HepG2 (cell line): ENCODE data around the gene LTB4R. TPM values are rescaled to one million over a fixed set of nuclear protein-coding genes. Genes with fewer than 3 reads are reported as not detected.

Experiments used
- CCAR2 ChIP-seq: fragments of 200-400 bp; formaldehyde crosslinking; optimal IDR thresholded peaks from 2 replicates; pipeline ENCODE3; 2018; ENCODE audit warnings: low read depth, mild to moderate bottlenecking, low read length, moderate library complexity
- NCOA2 ChIP-seq: sonication (generic); formaldehyde crosslinking; IDR thresholded peaks from 2 replicates; pipeline ENCODE4 v1.8.0; 2022; ENCODE audit warnings: inconsistent platforms
- NFKBIZ ChIP-seq: IDR thresholded peaks from 2 replicates; pipeline ENCODE4 v1.6.1; 2018; ENCODE audit warnings: missing genetic modification reagents, missing compliant biosample characterization
- RAD51 ChIP-seq: fragments of 450-650 bp; IDR thresholded peaks from 2 replicates; pipeline ENCODE4 v1.6.1; 2016; ENCODE audit warnings: borderline replicate concordance
- YEATS2 ChIP-seq: sonication (generic); formaldehyde crosslinking; IDR thresholded peaks from 2 replicates; pipeline ENCODE4 v1.4.0; 2020; ENCODE audit warnings: missing genetic modification reagents, borderline replicate concordance
- ZFP1 ChIP-seq: IDR thresholded peaks from 2 replicates; pipeline ENCODE4 v1.6.1; 2016
- ZNF235 ChIP-seq: sonication (generic); formaldehyde crosslinking; IDR thresholded peaks from 2 replicates; pipeline ENCODE4 v1.8.1; 2023; ENCODE audit warnings: mild to moderate bottlenecking, missing genetic modification reagents, borderline replicate concordance
- ZNF451 ChIP-seq: sonication (generic); formaldehyde crosslinking; IDR thresholded peaks from 2 replicates; pipeline ENCODE4 v1.5.0; 2020; ENCODE audit warnings: mild to moderate bottlenecking, missing genetic modification reagents
- ZNF562 ChIP-seq: sonication (generic); formaldehyde crosslinking; IDR thresholded peaks from 2 replicates; pipeline ENCODE4 v1.8.0; 2022; ENCODE audit warnings: missing genetic modification reagents, borderline replicate concordance
- ZSCAN12 ChIP-seq: sonication (generic); formaldehyde crosslinking; IDR thresholded peaks from 2 replicates; pipeline ENCODE4 v1.9.0; 2021; ENCODE audit warnings: mild to moderate bottlenecking, missing genetic modification reagents
- polyA plus RNA-seq, 8 experiments: library from polyadenylated mRNA; depleted of rRNA in 3 of 8; stranded (reverse) in 7 of 8; unstranded in 1 of 8; fragments of >200 nt; fragmentation: Illumina TruSeq in 4 of 8; extraction: Trizol in 4 of 8; gene quantifications; 2 replicates each; pipeline versions ENCODE4 v1.2.1 to v1.2.3, GENCODE V29; 2011 to 2016; ENCODE audit warnings: low read depth in 4 of 8, missing spikeins in 1 of 8, mixed read lengths in 1 of 8; ENCODE audit not compliant: insufficient read depth in 1 of 8
- total RNA-seq, 5 experiments: library from RNA; depleted of rRNA; stranded (reverse); fragments of >200 nt; fragmentation: Illumina TruSeq; extraction: Trizol; gene quantifications; 2 replicates each; pipeline ENCODE4 v1.2.3, GENCODE V29; 2016; ENCODE audit warnings: low read depth in 1 of 5
- TF ChIP-seq, protein P1 (sequence below): sonication (generic); formaldehyde crosslinking; IDR thresholded peaks from 2 replicates; pipeline ENCODE4 v1.9.0; 2021; ENCODE audit warnings: mild to moderate bottlenecking, missing genetic modification reagents
- TF ChIP-seq, protein P2 (sequence below): sonication (generic); formaldehyde crosslinking; IDR thresholded peaks from 2 replicates; pipeline ENCODE4 v1.5.1; 2020; ENCODE audit warnings: mild to moderate bottlenecking, missing genetic modification reagents
- TF ChIP-seq, protein P3 (sequence below): IDR thresholded peaks from 2 replicates; pipeline ENCODE4 v1.6.1; 2016; ENCODE audit warnings: control low read depth
- TF ChIP-seq, protein P4 (sequence below): sonication (generic); formaldehyde crosslinking; IDR thresholded peaks from 2 replicates; pipeline ENCODE4 v1.4.0; 2020; ENCODE audit warnings: missing genetic modification reagents, borderline replicate concordance
- TF ChIP-seq, protein P5 (sequence below): sonication (generic); formaldehyde crosslinking; IDR thresholded peaks from 2 replicates; pipeline ENCODE4 v1.5.0; 2020; ENCODE audit warnings: missing genetic modification reagents

LTB4R gene
- total and polyA plus RNA-seq, 2 of the 13 experiments (the other 11 are each of a cell fraction or from before 2014, with no cell fraction given), result 3.2 to 8.2 TPM

DNA sequence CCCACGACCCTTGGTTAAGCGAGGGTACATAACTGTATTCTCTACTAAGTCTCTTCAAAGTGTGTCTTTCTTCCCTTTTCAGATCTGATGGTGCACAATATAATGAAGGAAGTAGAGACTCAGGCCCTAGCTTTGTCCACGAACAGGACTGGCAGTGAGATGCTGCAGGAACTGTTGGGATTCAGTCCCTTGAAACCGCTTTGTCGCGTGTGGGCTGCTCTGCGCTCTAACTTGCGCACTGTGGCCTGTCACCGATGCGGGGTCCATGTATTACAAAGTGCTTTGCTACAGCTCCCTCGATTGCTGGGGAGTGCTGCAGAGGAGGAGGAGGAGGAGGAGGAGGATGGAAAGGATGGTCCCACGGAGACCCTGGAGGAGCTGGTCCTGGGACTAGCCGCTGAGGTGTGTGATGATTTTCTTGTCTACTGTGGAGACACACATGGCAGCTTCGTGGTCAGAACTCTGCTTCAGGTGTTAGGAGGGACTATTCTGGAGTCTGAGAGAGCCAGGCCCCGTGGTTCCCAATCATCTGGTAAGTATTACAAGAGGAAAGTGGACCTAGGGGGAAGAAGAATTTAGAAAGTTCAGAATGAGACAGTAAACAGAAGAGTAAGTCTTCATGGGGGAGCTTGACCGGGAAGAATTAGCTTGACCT, 10.8 kb upstream of the LTB4R start (continued):
- TF ChIP-seq, protein P1, sequence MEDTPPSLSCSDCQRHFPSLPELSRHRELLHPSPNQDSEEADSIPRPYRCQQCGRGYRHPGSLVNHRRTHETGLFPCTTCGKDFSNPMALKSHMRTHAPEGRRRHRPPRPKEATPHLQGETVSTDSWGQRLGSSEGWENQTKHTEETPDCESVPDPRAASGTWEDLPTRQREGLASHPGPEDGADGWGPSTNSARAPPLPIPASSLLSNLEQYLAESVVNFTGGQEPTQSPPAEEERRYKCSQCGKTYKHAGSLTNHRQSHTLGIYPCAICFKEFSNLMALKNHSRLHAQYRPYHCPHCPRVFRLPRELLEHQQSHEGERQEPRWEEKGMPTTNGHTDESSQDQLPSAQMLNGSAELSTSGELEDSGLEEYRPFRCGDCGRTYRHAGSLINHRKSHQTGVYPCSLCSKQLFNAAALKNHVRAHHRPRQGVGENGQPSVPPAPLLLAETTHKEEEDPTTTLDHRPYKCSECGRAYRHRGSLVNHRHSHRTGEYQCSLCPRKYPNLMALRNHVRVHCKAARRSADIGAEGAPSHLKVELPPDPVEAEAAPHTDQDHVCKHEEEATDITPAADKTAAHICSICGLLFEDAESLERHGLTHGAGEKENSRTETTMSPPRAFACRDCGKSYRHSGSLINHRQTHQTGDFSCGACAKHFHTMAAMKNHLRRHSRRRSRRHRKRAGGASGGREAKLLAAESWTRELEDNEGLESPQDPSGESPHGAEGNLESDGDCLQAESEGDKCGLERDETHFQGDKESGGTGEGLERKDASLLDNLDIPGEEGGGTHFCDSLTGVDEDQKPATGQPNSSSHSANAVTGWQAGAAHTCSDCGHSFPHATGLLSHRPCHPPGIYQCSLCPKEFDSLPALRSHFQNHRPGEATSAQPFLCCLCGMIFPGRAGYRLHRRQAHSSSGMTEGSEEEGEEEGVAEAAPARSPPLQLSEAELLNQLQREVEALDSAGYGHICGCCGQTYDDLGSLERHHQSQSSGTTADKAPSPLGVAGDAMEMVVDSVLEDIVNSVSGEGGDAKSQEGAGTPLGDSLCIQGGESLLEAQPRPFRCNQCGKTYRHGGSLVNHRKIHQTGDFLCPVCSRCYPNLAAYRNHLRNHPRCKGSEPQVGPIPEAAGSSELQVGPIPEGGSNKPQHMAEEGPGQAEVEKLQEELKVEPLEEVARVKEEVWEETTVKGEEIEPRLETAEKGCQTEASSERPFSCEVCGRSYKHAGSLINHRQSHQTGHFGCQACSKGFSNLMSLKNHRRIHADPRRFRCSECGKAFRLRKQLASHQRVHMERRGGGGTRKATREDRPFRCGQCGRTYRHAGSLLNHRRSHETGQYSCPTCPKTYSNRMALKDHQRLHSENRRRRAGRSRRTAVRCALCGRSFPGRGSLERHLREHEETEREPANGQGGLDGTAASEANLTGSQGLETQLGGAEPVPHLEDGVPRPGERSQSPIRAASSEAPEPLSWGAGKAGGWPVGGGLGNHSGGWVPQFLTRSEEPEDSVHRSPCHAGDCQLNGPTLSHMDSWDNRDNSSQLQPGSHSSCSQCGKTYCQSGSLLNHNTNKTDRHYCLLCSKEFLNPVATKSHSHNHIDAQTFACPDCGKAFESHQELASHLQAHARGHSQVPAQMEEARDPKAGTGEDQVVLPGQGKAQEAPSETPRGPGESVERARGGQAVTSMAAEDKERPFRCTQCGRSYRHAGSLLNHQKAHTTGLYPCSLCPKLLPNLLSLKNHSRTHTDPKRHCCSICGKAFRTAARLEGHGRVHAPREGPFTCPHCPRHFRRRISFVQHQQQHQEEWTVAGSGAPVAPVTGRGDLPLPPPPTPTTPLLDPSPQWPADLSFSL (CRISPR knock-in tag), result no peak
- TF ChIP-seq ZNF451 (no peak), CCAR2 (no peak), NFKBIZ (CRISPR knock-in tag) (no peak; the same call in 1 of the 2 replicates), NCOA2 (CRISPR knock-in tag) (no peak), RAD51 (no peak), ZNF235 (CRISPR knock-in tag) (no peak), ZNF562 (CRISPR knock-in tag) (no peak), ZSCAN12 (CRISPR knock-in tag) (no peak), ZFP1 (no peak), YEATS2 (CRISPR knock-in tag) (no peak)
- TF ChIP-seq, protein P2, sequence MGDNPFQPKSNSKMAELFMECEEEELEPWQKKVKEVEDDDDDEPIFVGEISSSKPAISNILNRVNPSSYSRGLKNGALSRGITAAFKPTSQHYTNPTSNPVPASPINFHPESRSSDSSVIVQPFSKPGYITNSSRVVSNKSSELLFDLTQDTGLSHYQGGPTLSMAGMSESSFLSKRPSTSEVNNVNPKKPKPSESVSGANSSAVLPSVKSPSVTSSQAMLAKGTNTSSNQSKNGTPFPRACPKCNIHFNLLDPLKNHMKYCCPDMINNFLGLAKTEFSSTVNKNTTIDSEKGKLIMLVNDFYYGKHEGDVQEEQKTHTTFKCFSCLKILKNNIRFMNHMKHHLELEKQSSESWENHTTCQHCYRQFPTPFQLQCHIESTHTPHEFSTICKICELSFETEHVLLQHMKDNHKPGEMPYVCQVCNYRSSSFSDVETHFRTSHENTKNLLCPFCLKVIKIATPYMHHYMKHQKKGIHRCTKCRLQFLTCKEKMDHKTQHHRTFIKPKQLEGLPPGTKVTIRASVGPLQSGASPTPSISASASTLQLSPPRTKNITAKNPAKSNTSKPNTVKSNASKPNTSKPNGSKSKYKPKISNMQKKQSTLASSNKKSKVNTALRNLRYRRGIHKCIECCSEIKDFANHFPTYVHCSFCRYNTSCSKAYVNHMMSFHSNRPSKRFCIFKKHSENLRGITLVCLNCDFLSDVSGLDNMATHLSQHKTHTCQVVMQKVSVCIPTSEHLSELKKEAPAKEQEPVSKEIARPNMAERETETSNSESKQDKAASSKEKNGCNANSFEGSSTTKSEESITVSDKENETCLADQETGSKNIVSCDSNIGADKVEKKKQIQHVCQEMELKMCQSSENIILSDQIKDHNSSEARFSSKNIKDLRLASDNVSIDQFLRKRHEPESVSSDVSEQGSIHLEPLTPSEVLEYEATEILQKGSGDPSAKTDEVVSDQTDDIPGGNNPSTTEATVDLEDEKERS (CRISPR knock-in tag), result no peak
- TF ChIP-seq, protein P3, sequence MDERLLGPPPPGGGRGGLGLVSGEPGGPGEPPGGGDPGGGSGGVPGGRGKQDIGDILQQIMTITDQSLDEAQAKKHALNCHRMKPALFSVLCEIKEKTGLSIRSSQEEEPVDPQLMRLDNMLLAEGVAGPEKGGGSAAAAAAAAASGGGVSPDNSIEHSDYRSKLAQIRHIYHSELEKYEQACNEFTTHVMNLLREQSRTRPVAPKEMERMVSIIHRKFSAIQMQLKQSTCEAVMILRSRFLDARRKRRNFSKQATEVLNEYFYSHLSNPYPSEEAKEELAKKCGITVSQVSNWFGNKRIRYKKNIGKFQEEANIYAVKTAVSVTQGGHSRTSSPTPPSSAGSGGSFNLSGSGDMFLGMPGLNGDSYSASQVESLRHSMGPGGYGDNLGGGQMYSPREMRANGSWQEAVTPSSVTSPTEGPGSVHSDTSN (CRISPR knock-in tag), result 0 out of 2 replicates have a peak, but pooled peaks have one; percentile 6
- TF ChIP-seq, protein P4, sequence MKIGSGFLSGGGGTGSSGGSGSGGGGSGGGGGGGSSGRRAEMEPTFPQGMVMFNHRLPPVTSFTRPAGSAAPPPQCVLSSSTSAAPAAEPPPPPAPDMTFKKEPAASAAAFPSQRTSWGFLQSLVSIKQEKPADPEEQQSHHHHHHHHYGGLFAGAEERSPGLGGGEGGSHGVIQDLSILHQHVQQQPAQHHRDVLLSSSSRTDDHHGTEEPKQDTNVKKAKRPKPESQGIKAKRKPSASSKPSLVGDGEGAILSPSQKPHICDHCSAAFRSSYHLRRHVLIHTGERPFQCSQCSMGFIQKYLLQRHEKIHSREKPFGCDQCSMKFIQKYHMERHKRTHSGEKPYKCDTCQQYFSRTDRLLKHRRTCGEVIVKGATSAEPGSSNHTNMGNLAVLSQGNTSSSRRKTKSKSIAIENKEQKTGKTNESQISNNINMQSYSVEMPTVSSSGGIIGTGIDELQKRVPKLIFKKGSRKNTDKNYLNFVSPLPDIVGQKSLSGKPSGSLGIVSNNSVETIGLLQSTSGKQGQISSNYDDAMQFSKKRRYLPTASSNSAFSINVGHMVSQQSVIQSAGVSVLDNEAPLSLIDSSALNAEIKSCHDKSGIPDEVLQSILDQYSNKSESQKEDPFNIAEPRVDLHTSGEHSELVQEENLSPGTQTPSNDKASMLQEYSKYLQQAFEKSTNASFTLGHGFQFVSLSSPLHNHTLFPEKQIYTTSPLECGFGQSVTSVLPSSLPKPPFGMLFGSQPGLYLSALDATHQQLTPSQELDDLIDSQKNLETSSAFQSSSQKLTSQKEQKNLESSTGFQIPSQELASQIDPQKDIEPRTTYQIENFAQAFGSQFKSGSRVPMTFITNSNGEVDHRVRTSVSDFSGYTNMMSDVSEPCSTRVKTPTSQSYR (CRISPR knock-in tag), result 0 out of 2 replicates have a peak, but pooled peaks have one; percentile 12
- TF ChIP-seq, protein P5, sequence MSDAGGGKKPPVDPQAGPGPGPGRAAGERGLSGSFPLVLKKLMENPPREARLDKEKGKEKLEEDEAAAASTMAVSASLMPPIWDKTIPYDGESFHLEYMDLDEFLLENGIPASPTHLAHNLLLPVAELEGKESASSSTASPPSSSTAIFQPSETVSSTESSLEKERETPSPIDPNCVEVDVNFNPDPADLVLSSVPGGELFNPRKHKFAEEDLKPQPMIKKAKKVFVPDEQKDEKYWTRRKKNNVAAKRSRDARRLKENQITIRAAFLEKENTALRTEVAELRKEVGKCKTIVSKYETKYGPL (CRISPR knock-in tag), result no peak
